Ishikawa (cell line): ENCODE measurements around the gene CDC42BPG.
A peak's percentile ranks its signal among the peaks of the same experiment; 100 is the strongest.

Experiments
- CEBPB ChIP-seq: IDR thresholded peaks from 2 replicates; pipeline ENCODE4 v1.6.1; 2012
- CREB1 ChIP-seq: IDR thresholded peaks from 2 replicates; pipeline ENCODE4 v1.6.1; 2012; ENCODE audit warnings: low read depth
- EGR1 ChIP-seq: IDR thresholded peaks from 2 replicates; pipeline ENCODE4 v1.6.1; 2012
- EP300 ChIP-seq: IDR thresholded peaks from 2 replicates; pipeline ENCODE4 v1.6.1; 2012; ENCODE audit warnings: borderline replicate concordance
- FOXM1 ChIP-seq: IDR thresholded peaks from 2 replicates; pipeline ENCODE4 v1.6.1; 2012; ENCODE audit warnings: low read depth, borderline replicate concordance
- NFIC ChIP-seq: IDR thresholded peaks from 2 replicates; pipeline ENCODE4 v1.6.1; 2012
- RAD21 ChIP-seq: IDR thresholded peaks from 2 replicates; pipeline ENCODE4 v1.6.1; 2012; ENCODE audit warnings: low read depth
- TAF1 ChIP-seq: IDR thresholded peaks from 2 replicates; pipeline ENCODE4 v1.6.1; 2012; ENCODE audit warnings: low read depth, mild to moderate bottlenecking
- TCF12 ChIP-seq: IDR thresholded peaks from 2 replicates; pipeline ENCODE4 v1.6.1; 2012; ENCODE audit warnings: low read depth
- TEAD4 ChIP-seq: IDR thresholded peaks from 2 replicates; pipeline ENCODE4 v1.6.1; 2012
- YY1 ChIP-seq: IDR thresholded peaks from 2 replicates; pipeline ENCODE4 v1.6.1; 2012; ENCODE audit warnings: low read depth
- ZBTB7A ChIP-seq: IDR thresholded peaks from 2 replicates; pipeline ENCODE4 v1.6.1; 2012; ENCODE audit warnings: low read depth
- TF ChIP-seq, protein P1 (sequence below): IDR thresholded peaks from 2 replicates; pipeline ENCODE4 v1.6.1; 2012
- TF ChIP-seq, protein P2 (sequence below): IDR thresholded peaks from 2 replicates; pipeline ENCODE4 v1.6.1; 2012; ENCODE audit warnings: low read depth, mild to moderate bottlenecking
- TF ChIP-seq, protein P3 (sequence below): IDR thresholded peaks from 2 replicates; pipeline ENCODE4 v1.6.1; 2012

CDC42BPG gene

DNA sequence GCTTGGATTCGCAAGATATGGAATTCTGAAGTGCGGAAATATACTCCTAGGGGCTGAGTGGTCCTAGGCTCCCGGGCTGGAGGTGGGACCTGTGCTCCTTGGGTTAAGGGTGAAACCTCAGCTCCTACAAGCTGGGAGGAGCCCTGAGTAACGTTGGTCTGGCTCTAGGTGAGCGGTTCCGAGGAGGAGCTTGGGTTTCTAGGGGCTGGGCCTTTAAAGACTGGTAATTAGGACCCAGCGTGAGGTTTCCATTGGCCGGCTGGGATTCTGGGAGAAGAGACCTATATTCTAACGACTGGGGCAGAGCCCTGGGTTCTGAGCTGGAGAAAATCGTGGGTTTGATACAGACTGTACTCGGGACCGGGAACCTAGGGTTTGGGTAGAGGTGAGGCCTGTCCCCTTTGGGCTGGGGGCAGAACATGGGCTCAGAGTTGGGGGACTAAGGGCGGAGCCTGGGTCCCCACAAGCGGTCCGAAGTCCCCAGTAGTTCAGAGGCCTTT, 40.6 kb downstream of the CDC42BPG start:
- TF ChIP-seq ZBTB7A, result no peak
- TF ChIP-seq, protein P1, sequence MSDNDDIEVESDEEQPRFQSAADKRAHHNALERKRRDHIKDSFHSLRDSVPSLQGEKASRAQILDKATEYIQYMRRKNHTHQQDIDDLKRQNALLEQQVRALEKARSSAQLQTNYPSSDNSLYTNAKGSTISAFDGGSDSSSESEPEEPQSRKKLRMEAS, result no peak
- TF ChIP-seq RAD21, result no peak

DNA sequence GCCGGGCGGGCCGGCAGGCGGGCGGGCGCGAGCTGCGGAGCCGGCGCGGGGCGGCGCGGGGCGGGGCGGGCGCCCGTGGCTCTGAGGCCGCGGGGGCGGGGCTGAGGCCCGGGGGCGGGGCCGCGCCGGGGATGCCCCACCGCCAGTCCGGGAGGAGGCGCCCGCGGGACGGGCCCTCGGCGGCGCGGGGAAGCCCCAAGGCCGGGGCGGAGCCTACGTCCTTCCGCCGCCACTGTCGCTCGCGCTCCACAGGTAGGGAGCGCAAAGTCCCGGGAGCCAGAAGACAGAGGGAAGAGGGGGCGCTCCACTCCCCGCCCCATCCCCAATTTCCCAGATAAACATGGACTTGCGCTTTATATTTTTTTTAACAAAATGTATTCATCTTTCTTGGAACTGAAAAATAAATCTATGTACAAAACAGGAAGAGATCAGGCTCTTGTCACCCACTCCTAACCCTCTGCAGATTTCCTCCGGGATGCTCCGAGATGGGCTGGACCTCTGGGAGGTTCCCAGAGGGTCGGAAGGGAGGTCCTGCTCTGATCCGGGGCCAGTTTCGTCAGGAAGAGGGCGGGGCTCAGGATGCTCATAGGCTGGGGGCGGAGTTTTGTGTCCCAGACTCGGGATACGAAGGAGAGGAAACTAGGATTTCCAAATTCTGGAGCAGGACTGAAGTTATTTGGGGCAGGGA, 41.2 kb downstream of the CDC42BPG start, which contains the start of gene MAP4K2:
MAP4K2 (minus strand) TSS at position 57 of the 688 bp plus-strand sequence. CDS start 65 bp downstream, outside the sequence.
- TF ChIP-seq CEBPB, result no peak
- TF ChIP-seq CREB1, result peak; percentile 36; the same call in 1 of the 2 replicates

DNA sequence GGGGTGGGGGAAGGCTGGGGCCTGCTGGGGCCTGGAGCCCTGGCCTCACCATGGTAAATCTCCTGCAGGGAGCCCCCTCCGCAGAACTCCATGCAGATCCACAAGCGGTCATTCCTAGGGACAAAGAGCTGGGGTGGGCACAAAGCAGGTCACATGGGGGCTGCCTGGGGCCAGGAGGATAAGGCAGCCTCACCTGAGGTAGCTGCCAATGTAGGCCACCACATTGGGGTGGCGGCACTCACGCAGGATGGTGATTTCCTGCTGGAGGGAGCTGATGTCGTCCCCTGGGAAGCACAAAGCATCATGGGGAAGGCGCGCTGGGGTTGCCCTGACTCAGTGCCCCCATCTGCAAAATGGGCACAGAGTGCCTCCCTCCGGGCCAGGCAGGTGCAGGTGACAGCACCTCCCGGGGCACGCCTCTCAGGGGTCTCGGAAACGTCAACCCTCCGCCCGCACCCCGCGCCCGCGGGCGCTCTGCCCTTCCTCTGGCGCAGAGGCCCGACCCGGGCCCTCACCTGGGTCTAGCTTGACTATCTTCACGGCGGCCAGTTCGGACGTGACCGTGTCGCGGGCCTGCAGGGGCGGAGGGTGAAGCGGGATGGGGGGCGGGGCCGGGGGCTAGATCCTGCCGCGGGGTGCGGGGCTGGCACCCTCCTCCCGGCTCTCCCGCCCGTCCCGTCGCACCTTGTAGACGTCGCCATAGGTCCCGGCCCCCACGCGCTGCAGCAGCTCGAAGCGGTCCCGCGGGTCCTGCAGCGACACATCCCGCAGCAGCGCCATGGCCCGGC, 41.9 kb downstream of the CDC42BPG start:
- TF ChIP-seq, protein P1, result 0 out of 2 replicates have a peak, but pooled peaks have one; percentile 6
- no peak for TF ChIP-seq TAF1

DNA sequence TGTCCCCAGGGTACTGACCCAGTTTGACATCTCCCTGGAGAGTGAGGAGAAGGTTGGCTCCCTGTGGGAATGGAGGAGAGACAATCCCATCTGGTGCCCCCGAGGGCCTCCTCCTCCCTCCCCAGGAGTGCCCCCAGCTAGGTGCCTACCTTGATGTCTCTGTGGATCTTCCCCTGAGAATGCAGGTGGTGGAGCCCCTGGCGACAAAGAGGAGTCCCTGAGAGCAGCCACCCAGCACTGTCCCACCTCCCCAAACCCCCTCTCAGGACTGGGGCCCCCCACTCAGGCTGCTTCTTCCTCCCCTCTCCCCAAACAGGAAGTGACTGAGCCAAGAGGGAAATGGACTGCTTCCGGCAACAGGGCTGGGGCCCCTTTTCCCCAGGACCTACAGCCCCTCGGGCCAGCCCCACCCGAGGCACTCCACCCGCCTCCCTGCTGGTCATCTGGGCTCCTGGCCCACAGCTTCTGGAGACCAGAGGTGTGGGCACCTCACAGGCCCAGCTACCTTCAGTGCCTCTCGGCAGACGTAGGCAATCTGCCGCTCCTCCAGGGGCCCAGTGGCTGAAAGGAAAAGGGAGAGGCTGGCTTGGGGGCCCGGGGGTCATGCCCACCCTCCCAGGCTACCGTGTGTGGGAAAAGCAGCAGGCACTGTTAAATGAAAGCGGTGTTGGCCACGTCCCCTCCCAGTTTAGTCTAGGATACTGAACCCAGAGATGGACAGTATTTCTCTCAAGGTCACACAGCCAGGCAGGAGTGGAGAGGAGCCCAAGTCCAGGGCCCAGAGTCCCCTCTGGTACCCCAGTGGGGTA, 42.7 kb downstream of the CDC42BPG start:
- no peak for TF ChIP-seq EP300
- TF ChIP-seq, protein P2, sequence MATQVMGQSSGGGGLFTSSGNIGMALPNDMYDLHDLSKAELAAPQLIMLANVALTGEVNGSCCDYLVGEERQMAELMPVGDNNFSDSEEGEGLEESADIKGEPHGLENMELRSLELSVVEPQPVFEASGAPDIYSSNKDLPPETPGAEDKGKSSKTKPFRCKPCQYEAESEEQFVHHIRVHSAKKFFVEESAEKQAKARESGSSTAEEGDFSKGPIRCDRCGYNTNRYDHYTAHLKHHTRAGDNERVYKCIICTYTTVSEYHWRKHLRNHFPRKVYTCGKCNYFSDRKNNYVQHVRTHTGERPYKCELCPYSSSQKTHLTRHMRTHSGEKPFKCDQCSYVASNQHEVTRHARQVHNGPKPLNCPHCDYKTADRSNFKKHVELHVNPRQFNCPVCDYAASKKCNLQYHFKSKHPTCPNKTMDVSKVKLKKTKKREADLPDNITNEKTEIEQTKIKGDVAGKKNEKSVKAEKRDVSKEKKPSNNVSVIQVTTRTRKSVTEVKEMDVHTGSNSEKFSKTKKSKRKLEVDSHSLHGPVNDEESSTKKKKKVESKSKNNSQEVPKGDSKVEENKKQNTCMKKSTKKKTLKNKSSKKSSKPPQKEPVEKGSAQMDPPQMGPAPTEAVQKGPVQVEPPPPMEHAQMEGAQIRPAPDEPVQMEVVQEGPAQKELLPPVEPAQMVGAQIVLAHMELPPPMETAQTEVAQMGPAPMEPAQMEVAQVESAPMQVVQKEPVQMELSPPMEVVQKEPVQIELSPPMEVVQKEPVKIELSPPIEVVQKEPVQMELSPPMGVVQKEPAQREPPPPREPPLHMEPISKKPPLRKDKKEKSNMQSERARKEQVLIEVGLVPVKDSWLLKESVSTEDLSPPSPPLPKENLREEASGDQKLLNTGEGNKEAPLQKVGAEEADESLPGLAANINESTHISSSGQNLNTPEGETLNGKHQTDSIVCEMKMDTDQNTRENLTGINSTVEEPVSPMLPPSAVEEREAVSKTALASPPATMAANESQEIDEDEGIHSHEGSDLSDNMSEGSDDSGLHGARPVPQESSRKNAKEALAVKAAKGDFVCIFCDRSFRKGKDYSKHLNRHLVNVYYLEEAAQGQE, result no peak
- no peak for TF ChIP-seq TAF1
- TF ChIP-seq ZBTB7A, result no peak
- no peak for TF ChIP-seq FOXM1
- TF ChIP-seq, protein P1, result no peak
- no peak for TF ChIP-seq CEBPB
- TF ChIP-seq YY1, result no peak
- TF ChIP-seq, protein P3, sequence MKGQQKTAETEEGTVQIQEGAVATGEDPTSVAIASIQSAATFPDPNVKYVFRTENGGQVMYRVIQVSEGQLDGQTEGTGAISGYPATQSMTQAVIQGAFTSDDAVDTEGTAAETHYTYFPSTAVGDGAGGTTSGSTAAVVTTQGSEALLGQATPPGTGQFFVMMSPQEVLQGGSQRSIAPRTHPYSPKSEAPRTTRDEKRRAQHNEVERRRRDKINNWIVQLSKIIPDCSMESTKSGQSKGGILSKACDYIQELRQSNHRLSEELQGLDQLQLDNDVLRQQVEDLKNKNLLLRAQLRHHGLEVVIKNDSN, result no peak
- TF ChIP-seq RAD21, result no peak
- TF ChIP-seq TEAD4, result no peak
- TF ChIP-seq EGR1, result no peak

DNA sequence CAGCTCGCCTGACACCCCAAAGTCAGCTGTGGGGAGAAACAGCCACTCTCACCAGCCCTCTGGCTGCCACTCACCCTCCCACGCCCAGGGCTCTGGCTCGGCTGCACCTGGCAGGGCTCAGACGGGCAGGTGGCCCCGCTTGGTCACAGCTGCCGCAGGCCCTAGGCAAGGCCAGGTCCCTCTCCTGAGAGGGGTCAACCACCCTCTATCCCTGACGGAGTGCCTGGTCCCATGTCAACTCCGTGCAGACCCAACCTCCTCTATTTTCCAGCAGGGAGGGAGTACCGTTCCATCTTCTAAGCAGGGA, 43.3 kb downstream of the CDC42BPG start:
- TF ChIP-seq TEAD4, result no peak
- no peak for TF ChIP-seq ZBTB7A
- TF ChIP-seq EP300, result no peak
- TF ChIP-seq TCF12, result no peak
- TF ChIP-seq, protein P1, result no peak
- no peak for TF ChIP-seq CEBPB
- TF ChIP-seq FOXM1, result no peak
- no peak for TF ChIP-seq NFIC
- TF ChIP-seq, protein P3, result no peak
- TF ChIP-seq RAD21, result no peak
- TF ChIP-seq YY1, result no peak
- TF ChIP-seq TAF1, result no peak
- no peak for TF ChIP-seq EGR1
- TF ChIP-seq CREB1, result no peak
- TF ChIP-seq, protein P2, result no peak
